ENCODE measurements around the gene APOBEC2.

GRCh38 chr6:41021832-41022231 is 31.2 kb upstream of the APOBEC2 start:
- TF ChIP-seq CTCF (IDR thresholded peaks at IDR 0.05; ENCODE audit: low read depth, low read length) (peak; percentile 28; the same call in 1 of the 2 replicates), EZH2phosphoT487 (IDR thresholded peaks at IDR 0.05; ENCODE audit: low read depth) (no peak)

Measured in OCI-LY3 (cell line).